A204.1 (cell line): ENCODE measurements around the gene EHBP1L1.
"Not testable (repeated sequence)": the region's sequence is repeated elsewhere in the genome, so short reads cannot be mapped to it uniquely, and the experiment has no call there.

ENCODE experiments used
- FAIRE-seq: peaks from 2 replicates; lab custom pipeline; 2012; peaks lifted over from hg19 to GRCh38; lab: Jason Lieb, UNC

Gene EHBP1L1

DNA sequence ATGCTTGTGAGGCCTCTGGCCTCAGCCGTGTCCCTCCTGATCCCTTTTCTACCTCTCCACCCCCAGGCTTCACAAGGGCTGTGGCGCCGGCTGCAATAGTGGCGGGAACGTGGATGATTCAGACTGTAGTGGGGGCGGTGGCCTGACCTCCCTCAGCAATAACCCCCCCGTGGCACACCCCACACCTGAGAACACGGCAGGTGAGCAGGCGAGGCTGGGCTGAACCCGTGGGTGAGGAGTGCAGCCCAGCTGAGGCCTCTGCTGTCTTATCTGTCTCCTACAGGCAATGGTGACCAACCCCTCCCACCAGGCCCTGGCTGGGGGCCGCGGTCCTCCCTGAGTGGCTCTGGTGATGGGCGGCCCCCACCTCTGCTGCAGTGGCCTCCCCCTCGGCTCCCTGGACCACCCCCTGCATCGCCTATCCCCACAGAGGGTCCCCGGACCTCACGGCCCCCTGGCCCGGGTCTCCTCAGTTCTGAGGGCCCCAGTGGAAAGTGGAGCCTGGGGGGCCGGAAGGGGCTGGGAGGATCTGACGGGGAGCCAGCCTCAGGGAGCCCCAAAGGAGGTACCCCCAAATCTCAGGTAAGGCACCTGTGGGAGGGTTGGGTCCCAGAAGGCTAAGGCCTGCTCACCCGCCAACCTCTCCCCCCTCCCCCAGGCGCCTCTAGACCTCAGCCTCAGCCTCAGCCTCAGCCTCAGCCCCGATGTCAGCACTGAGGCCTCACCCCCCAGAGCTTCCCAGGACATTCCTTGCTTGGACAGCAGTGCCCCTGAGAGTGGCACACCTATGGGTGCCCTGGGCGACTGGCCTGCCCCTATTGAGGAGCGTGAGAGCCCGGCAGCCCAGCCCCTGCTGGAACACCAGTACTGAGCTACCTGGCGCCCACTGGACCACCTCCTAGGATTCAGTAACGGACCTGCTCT lies 60.5 kb downstream of the EHBP1L1 start:
- no peak for FAIRE-seq

DNA sequence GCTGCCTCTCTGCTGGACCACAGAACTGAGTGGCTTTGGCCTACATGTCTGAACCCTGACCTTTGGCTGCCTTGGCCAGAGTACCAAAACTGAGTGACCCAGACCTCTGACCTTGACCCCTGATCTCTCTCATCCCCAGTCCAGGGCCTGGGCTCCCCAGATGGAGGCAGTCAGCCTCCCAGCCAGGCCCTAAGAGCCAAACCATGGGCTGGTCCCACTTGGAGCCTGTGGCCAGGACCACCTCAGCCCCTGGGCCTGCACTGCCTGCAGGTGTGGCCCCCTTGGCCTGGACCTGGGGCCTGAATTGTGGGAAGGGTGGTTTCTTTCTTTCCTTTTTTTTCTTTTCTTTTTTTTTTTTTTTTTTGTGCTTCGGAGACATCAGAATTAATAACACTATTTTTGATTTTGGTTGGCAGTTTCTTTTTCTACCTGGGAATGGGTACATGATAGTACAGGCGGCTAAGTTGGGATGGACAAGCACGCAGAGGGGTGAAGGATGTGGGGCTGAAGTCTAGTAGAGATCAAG lies 61.2 kb downstream of the EHBP1L1 start:
- FAIRE-seq: no peak

DNA sequence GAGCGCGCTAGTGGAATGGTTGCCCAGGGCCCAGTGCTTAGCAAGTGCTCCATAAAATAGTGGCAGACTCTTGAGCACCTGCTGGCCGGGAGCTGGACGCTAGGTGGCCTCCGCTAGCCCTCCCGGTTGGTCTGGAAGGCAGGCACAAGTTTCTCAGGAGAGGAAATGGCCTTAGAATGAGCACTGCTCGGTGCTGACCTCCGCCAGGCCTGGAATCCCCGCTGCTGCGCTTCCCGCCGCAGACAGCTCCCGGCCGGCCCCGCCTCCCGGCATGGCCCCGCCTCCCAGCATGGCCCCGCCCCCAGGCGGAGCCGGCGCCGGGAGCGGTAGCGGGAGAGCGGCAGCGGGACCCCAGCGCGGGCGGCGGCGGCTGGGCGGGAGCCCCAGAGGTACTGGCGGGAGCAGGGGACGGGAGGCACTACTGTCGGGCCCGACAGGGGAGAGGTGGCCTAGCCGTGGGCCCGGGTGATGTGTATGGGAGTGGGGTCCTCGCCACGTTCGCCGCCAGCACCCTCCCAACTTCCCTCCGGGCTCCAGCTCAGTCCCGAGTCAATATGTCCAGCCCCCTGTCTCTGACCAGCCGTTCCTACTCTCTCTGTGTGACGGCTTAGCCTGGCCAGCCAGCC lies 62.1 kb downstream of the EHBP1L1 start, which contains the start of gene SIPA1:
TSS of gene SIPA1 (plus strand) at position 308 of the 626 bp plus-strand sequence. CDS start 2,821 bp downstream, outside the sequence.
- FAIRE-seq: no peak

DNA sequence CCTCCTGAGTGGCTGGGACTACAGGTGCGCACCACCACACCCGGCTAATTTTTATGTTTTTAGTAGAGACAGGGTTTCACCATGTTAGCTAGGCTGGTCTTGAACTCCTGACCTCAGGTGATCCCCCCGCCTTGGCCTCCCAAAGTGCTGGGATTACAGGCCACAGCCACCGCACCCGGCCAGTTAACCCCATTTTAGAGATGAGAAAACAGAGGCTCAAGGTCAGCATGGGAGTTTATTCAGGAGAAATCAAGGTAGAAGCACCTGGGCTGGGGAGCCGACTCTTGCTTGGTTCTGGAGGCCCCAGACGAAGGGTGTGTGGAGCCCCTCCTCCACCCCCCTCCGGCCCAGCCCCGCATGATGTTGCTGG lies 63.4 kb downstream of the EHBP1L1 start:
- not testable (repeated sequence) for FAIRE-seq

DNA sequence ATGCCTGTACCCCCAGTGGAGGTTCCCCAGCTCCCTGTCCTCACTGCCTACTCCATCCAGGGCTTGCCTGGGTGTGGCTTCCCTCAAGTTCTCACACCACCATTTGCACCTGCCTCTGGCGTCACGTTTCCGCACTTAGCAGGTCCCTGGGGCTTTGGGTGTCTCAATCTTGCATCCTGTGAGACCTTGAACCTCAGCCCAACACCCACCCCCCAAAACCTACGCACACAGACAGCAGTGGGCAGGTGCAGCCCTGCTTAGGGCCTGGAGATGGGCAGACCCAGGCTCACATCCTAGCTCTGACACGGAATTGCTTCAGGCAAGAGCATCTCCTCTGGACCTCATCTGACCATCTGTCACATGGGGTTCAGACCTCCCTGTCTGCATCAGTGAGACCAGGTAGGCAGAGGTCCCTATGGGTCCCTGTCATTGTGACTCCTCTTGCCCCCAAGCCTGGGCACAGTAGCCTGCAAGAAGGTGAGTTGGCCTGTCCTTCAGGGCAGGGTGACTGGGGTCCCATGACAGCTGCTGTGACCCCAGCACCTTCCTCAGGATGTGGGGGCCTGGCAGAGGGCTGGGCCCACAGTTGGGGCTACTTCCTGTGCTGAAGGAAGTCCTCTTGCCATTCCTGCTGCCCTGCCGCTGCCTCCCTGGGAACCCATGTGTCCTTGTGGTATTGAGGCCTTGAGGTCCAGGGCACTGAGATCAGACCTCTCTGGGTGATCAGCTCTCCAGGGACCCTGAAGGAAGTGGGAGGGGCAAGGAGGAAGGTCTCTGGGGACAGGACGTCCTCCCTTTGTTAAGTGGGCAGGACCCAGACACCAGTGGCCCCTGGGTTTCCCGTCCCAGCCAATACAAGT lies 64.0 kb downstream of the EHBP1L1 start:
- no peak for FAIRE-seq

DNA sequence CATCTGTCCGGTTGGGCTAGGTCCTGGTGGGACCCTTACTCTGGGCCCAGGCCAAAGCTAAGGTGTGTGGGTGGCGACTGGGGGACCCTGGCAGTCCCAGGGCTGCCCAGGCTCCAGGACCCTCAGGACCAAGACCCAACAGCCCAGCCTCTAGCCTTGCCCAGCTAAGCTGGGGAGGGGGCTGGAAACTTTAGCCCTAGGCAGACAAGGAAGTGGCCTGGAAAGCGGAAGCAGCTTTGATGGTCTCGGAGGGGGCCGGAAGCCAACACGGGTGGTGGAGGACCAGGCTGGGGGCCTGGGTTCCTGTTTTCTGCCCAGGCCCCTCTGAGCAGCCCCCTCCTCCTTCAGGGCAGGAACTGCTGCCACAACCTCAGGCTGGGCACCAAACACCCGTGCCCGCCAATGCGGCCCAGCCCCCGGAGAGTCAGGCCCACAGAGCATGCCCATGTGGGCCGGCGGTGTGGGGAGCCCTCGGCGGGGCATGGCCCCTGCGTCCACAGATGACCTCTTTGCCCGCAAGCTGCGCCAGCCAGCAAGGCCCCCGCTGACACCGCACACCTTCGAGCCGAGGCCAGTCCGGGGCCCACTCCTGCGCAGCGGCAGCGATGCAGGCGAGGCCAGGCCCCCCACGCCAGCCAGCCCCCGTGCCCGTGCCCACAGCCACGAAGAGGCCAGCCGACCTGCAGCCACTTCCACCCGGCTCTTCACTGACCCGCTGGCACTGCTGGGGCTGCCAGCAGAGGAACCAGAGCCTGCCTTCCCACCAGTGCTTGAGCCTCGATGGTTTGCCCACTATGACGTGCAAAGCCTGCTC lies 64.8 kb downstream of the EHBP1L1 start:
- FAIRE-seq: no peak

DNA sequence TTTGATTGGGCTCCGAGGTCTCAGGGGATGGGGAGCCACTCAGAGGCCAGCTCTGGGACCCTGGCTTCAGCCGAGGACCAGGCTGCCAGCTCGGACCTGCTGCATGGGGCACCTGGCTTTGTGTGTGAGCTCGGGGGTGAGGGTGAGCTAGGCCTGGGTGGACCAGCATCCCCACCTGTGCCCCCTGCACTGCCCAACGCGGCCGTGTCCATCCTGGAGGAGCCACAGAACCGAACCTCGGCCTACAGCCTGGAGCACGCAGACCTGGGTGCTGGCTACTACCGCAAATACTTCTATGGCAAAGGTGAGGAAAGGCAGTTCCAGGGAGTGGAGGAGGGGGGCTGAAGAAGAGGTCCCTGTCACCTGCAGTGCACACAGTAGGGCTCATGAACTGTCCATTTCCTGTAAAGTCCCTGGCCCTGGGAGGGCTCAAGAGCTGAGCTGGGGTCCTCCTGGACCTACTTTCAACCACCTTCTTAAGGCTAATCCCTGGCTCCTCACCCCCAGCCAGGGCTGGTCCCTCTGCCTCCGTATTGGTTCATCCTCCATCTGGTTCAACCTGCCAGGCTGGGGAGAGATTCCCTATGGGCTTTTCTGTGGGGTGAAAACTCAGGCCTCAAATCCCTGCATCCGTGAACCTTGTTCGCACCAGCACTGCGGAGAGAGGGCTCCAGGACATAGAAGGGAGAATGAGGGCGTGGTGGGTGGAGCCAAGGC lies 65.6 kb downstream of the EHBP1L1 start:
- FAIRE-seq: no peak
